ENCODE data around the gene SEZ6.

DNA sequence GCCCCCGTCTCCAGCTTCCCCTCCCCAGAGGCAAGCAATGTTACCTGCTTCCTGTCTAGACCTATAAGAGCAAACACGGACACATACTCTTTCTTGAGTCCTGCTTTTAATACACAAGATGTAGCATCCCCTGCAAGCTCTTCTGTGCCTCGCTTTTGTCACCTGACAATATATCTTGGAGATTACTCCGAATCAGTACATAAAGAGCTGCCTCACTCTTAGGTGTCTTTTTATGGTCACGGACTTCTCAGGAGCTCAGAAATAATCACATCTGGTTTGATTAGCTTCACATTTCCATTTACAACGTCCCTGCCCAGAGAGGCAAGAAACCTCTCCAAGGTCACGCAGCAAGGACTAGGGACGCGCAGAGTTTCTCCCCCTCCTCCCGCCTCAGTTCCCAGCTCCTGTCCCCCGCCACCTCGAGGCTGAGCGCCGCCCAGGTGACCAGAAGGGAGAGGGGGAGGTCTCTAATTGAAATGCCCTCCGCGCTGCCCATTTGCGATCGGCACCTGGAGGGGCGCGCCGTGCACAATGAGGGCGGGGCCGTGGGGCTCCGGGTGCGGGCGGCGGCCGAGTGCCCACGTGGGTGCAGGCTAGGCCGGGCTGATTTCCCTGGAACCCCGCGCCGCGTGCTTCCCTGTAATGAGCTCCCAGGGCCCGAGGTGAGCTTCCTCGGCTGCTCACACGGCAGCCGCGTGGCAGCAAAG, 13.8 kb upstream of the SEZ6 start:
- TF ChIP-seq, protein P1, sequence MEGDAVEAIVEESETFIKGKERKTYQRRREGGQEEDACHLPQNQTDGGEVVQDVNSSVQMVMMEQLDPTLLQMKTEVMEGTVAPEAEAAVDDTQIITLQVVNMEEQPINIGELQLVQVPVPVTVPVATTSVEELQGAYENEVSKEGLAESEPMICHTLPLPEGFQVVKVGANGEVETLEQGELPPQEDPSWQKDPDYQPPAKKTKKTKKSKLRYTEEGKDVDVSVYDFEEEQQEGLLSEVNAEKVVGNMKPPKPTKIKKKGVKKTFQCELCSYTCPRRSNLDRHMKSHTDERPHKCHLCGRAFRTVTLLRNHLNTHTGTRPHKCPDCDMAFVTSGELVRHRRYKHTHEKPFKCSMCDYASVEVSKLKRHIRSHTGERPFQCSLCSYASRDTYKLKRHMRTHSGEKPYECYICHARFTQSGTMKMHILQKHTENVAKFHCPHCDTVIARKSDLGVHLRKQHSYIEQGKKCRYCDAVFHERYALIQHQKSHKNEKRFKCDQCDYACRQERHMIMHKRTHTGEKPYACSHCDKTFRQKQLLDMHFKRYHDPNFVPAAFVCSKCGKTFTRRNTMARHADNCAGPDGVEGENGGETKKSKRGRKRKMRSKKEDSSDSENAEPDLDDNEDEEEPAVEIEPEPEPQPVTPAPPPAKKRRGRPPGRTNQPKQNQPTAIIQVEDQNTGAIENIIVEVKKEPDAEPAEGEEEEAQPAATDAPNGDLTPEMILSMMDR (conservative IDR thresholded peaks at IDR 0.05; ENCODE audit: low read depth, low read length): no peak
- TF ChIP-seq BHLHE40 (IDR thresholded peaks at IDR 0.05; ENCODE audit: low read depth, low read length) (no peak), CEBPB (IDR thresholded peaks at IDR 0.05; ENCODE audit: low read depth, low read length) (no peak), MAFK (IDR thresholded peaks at IDR 0.05; ENCODE audit: low read depth, low read length) (no peak), POLR2A (IDR thresholded peaks at IDR 0.05; ENCODE audit: low read depth, low read length) (no peak)
- TF ChIP-seq, protein P2, sequence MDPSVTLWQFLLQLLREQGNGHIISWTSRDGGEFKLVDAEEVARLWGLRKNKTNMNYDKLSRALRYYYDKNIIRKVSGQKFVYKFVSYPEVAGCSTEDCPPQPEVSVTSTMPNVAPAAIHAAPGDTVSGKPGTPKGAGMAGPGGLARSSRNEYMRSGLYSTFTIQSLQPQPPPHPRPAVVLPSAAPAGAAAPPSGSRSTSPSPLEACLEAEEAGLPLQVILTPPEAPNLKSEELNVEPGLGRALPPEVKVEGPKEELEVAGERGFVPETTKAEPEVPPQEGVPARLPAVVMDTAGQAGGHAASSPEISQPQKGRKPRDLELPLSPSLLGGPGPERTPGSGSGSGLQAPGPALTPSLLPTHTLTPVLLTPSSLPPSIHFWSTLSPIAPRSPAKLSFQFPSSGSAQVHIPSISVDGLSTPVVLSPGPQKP (IDR thresholded peaks at IDR 0.05; ENCODE audit: borderline replicate concordance, low read depth, low read length): no peak
